Natural killer cell treated with Interleukin-12 subunit alpha and Interleukin-12 subunit beta and Interleukin-15 and Interleukin-18, amount 100 ng/mL, for 72 hours (primary cell): ENCODE measurements around the gene OSER1. TPM values are rescaled to one million over a fixed set of nuclear protein-coding genes. Genes with fewer than 3 reads are reported as not detected.

Experiments used
- ATAC-seq, 2 donors: fragments of 150-1000 bp; cut with Tn5 transposase in 1 of 2; sonication (Bioruptor Pico), chemical (Tn5 transposase) in 1 of 2; 2 replicates each; pipeline ENCODE4 v1.10.0; 2021
- DNase-seq: peaks from one replicate; pipeline ENCODE4 v3.0.0; 2022; ENCODE audit warnings: low spot score
- H3K27ac Mint-ChIP-seq, 2 donors: 1 replicate in 1 of 2; 2 replicates in 1 of 2; pipeline ENCODE4 v1.8.0; 2022; ENCODE audit warnings: mixed read lengths in 2 of 2, mild to moderate bottlenecking in 1 of 2, moderate library complexity in 1 of 2
- H3K27me3 Mint-ChIP-seq, 2 donors: 1 replicate in 1 of 2; 2 replicates in 1 of 2; pipeline ENCODE4 v1.8.0; 2022; ENCODE audit warnings: mixed read lengths in 2 of 2
- H3K36me3 Mint-ChIP-seq: one replicate; pipeline ENCODE4 v1.8.0; 2022; ENCODE audit warnings: mixed read lengths
- H3K4me1 Mint-ChIP-seq, 2 donors: 1 replicate in 1 of 2; 2 replicates in 1 of 2; pipeline ENCODE4 v1.8.0; 2022; ENCODE audit warnings: low read depth in 2 of 2, mixed read lengths in 2 of 2, mild to moderate bottlenecking in 1 of 2
- H3K4me3 Mint-ChIP-seq: one replicate; pipeline ENCODE4 v1.8.0; 2022; ENCODE audit warnings: mixed read lengths
- H3K9me3 Mint-ChIP-seq: 2 replicates; pipeline ENCODE4 v1.8.0; 2022; ENCODE audit warnings: mixed read lengths
- total RNA-seq, 2 donors: library from RNA; stranded (reverse); gene quantifications; one replicate each; pipeline ENCODE4 v1.2.3, GENCODE V29; 2022

The OSER1 gene
- total RNA-seq, 2 donors from 2014 or later, result 21.9 to 27.0 TPM

- H3K4me3 Mint-ChIP-seq, result no peak overlapping the region
- DNase-seq, result no peak
- H3K27me3 Mint-ChIP-seq, result peaks cover 35 to 47% of the 10 kb centered on the region in 2 donors
- no peak overlapping the region for H3K27ac Mint-ChIP-seq
- no peaks in the 10 kb centered on the region for H3K4me1 Mint-ChIP-seq
- H3K9me3 Mint-ChIP-seq, result no peaks in the 10 kb centered on the region
- H3K36me3 Mint-ChIP-seq, result no peaks in the 10 kb centered on the region
- ATAC-seq, result no peak
Observed at GRCh38 chr20:44172572-44172950, 38.0 kb downstream of the OSER1 start.

- DNase-seq, result no peak
- H3K36me3 Mint-ChIP-seq, result no peaks in the 10 kb centered on the region
- no peaks in the 10 kb centered on the region for H3K4me1 Mint-ChIP-seq
- no peaks in the 10 kb centered on the region for H3K9me3 Mint-ChIP-seq
- peaks cover 39 to 53% of the 10 kb centered on the region in 2 donors for H3K27me3 Mint-ChIP-seq
- no peak for ATAC-seq
- no peak overlapping the region for H3K4me3 Mint-ChIP-seq
- no peak overlapping the region for H3K27ac Mint-ChIP-seq
Observed at GRCh38 chr20:44171775-44172571, 38.6 kb downstream of the OSER1 start.

DNA sequence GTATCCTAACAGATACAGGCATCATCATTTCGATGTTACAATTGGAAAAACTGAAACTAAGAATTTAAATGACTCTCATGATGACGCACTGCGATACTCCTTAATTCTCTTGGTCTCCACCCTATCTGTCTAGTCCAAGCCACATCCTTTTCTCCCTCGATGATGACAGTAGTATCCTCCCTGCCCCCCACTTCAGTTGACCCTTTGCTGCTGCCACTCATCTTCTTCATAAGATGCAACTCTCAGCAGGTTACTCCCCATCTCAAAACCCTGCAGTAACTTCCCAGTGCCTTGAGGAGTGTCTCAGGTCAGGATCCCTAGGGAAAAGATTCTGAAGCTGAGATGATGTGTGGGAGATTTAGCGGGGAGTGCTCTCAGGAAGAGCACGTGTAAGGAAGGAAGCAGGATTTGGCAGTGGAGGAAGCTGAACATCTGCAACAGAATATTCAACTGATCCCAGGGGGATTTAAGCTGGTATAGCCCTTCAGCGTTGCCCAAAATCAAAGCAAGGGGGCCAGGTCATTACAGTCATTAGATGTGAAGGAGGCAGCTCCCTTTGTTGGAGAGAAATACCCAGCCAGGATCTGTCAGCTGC is 39.7 kb downstream of the OSER1 start:
- Mint-ChIP-seq H3K36me3 (no peaks in the 10 kb centered on the region), H3K27ac (no peak overlapping the region), H3K4me1 (no peaks in the 10 kb centered on the region), H3K27me3 (peaks cover 43 to 57% of the 10 kb centered on the region in 2 donors), H3K9me3 (no peaks in the 10 kb centered on the region), H3K4me3 (no peak overlapping the region)
- ATAC-seq (no peak), DNase-seq (no peak)

GRCh38 chr20:44167736-44168135 is 42.8 kb downstream of the OSER1 start:
- Mint-ChIP-seq H3K27ac (no peak overlapping the region), H3K4me3 (no peak overlapping the region), H3K27me3 (peaks cover 54 to 74% of the 10 kb centered on the region in 2 donors), H3K4me1 (no peaks in the 10 kb centered on the region), H3K36me3 (no peaks in the 10 kb centered on the region), H3K9me3 (no peaks in the 10 kb centered on the region)
- ATAC-seq, result no peak
- no peak for DNase-seq

GRCh38 chr20:44166477-44166876 is 44.1 kb downstream of the OSER1 start:
- H3K27ac Mint-ChIP-seq, result no peak overlapping the region
- no peaks in the 10 kb centered on the region for H3K36me3 Mint-ChIP-seq
- ATAC-seq, result no peak
- H3K4me1 Mint-ChIP-seq, result no peaks in the 10 kb centered on the region
- H3K9me3 Mint-ChIP-seq, result no peaks in the 10 kb centered on the region
- H3K4me3 Mint-ChIP-seq, result no peak overlapping the region
- H3K27me3 Mint-ChIP-seq, result peaks cover 57 to 78% of the 10 kb centered on the region in 2 donors
- DNase-seq, result no peak

GRCh38 chr20:44166008-44166407 is 44.6 kb downstream of the OSER1 start:
- Mint-ChIP-seq H3K27ac (no peak overlapping the region), H3K4me3 (no peak overlapping the region), H3K36me3 (no peaks in the 10 kb centered on the region), H3K9me3 (no peaks in the 10 kb centered on the region), H3K27me3 (peaks cover 56 to 73% of the 10 kb centered on the region in 2 donors), H3K4me1 (no peaks in the 10 kb centered on the region)
- DNase-seq (no peak), ATAC-seq (no peak)

GRCh38 chr20:44160133-44160532 is 50.4 kb downstream of the OSER1 start:
- Mint-ChIP-seq H3K4me1 (no peaks in the 10 kb centered on the region), H3K27ac (no peak overlapping the region), H3K9me3 (no peaks in the 10 kb centered on the region), H3K4me3 (no peak overlapping the region), H3K27me3 (peaks cover 47 to 61% of the 10 kb centered on the region in 2 donors), H3K36me3 (no peaks in the 10 kb centered on the region)
- ATAC-seq (no peak), DNase-seq (no peak)

GRCh38 chr20:44159711-44160110 is 50.9 kb downstream of the OSER1 start:
- DNase-seq (no peak), ATAC-seq (no peak)
- no peaks in the 10 kb centered on the region for H3K9me3 Mint-ChIP-seq
- peaks cover 47 to 61% of the 10 kb centered on the region in 2 donors for H3K27me3 Mint-ChIP-seq
- H3K27ac Mint-ChIP-seq, result no peak overlapping the region
- no peak overlapping the region for H3K4me3 Mint-ChIP-seq
- H3K36me3 Mint-ChIP-seq, result no peaks in the 10 kb centered on the region
- no peaks in the 10 kb centered on the region for H3K4me1 Mint-ChIP-seq

DNA sequence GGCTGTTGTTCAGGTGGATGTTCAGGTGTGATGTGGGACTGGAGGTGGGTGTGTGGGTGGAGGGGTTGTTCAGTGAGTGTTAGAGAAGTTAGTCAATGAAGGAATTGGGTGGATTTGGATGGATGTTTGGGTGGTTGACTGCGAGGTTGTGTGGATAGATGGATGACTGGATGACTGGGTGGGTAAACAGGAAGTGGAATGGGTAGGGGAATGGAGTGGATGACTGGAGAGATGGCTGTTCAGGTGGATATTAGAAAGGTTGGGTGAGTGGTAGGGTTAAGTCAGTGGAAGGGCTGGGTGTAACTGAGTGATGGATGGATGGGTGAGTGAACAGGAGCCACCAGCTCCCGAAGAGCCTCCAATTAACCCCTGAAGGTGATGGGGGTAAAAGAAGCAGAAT is 51.4 kb downstream of the OSER1 start:
- ATAC-seq (no peak), DNase-seq (no peak)
- no peaks in the 10 kb centered on the region for H3K36me3 Mint-ChIP-seq
- H3K27me3 Mint-ChIP-seq, result peaks cover 42 to 55% of the 10 kb centered on the region in 2 donors
- no peak overlapping the region for H3K4me3 Mint-ChIP-seq
- H3K4me1 Mint-ChIP-seq, result no peaks in the 10 kb centered on the region
- no peaks in the 10 kb centered on the region for H3K9me3 Mint-ChIP-seq
- no peak overlapping the region for H3K27ac Mint-ChIP-seq

GRCh38 chr20:44157061-44157460 is 53.5 kb downstream of the OSER1 start:
- Mint-ChIP-seq H3K9me3 (no peaks in the 10 kb centered on the region), H3K4me1 (no peaks in the 10 kb centered on the region), H3K27ac (no peak overlapping the region), H3K4me3 (no peak overlapping the region), H3K27me3 (peaks cover 27 to 35% of the 10 kb centered on the region in 2 donors), H3K36me3 (no peaks in the 10 kb centered on the region)
- ATAC-seq (peak in 1 of 2 donors; percentile 25), DNase-seq (no peak)

DNA sequence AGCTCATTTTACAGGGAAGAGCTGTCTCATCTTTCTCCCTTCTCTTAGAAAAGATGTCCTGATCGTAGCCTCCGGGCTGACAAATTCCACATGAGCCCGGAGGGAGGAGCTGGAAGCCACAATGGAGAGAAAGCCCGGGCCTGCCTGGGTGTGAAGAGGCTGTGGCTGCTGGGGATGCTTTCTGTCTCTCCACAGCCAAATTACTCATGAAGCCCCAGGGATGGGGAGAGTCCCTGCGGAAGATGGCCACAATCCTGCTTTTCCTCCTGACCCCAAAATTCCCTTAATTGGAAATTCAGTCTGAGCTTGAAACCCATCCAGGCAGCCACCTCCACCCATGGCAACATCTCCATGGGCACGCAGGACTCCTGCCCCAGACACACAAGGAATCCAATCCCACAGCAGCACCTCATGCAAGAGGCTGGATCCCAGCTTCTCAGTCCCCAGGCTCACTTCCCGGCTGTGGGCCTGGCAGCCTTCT is 56.0 kb downstream of the OSER1 start:
- no peaks in the 10 kb centered on the region for H3K4me1 Mint-ChIP-seq
- no peaks in the 10 kb centered on the region for H3K9me3 Mint-ChIP-seq
- no peak overlapping the region for H3K4me3 Mint-ChIP-seq
- no peak overlapping the region for H3K27ac Mint-ChIP-seq
- peaks cover 24 to 39% of the 10 kb centered on the region in 2 donors for H3K27me3 Mint-ChIP-seq
- DNase-seq, result no peak
- H3K36me3 Mint-ChIP-seq, result no peaks in the 10 kb centered on the region
- ATAC-seq, result no peak

- H3K36me3 Mint-ChIP-seq, result no peaks in the 10 kb centered on the region
- no peaks in the 10 kb centered on the region for H3K9me3 Mint-ChIP-seq
- H3K4me1 Mint-ChIP-seq, result no peaks in the 10 kb centered on the region
- peaks cover 18 to 31% of the 10 kb centered on the region in 2 donors for H3K27me3 Mint-ChIP-seq
- no peak overlapping the region for H3K27ac Mint-ChIP-seq
- no peak overlapping the region for H3K4me3 Mint-ChIP-seq
- DNase-seq, result no peak
- no peak for ATAC-seq
Observed at GRCh38 chr20:44153636-44154043, 56.9 kb downstream of the OSER1 start.

DNA sequence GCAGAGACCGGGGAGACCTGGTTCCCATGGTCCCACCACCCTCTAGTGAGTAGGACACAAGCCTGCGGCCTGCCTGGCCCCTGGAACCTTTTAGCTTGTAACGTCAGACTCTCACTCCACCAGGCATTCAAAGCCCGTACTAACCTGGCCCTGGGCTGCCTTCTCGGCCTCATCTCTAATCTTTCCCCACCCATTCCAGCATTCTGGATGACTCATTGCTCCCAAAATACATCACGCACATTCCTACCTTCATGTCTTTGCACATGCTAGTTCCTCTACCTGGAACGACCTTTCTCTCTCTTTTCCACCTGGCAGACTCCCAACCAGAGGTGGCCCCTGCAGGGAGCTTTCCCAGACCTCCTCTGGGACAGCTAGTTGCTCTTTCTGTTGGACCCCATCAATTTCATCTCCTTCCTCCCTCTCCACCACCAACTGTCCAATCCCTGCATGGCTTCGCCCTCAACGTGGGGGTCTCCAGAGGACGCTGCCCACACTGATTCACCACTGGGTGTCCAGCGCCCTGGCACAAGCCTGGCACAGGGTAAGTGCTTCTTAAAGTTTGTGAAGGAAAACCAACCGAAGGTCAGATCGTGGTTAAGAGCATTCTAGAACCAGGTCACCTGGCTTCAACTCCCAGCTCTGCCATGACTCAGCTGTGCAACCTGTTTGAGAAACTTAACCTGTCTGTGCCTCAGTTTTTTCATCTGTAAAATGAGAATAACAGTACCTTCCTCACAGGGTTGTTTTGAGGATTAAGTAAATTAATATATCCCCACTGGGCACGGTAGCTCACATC is 58.8 kb downstream of the OSER1 start:
- Mint-ChIP-seq H3K27ac (no peak overlapping the region), H3K4me3 (no peak overlapping the region)

DNA sequence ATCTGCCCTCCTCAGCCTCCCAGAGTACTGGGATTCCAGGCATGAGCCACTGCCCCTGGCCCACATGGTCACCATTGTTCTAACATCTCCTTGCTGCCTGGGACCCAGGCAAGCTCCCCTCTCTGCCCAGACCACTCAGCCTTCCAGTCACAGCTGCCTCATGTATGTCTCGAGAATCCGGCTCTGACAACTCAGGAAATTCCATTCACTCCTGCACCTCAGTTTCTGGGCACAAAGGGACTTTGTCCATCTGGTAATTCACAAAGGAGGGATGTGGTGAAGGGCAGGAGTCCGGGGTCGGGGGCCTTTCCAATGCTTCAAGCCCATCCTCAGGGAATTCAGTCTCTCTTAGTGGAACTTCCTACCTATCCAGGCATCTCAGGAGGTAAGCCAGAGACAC is 64.3 kb downstream of the OSER1 start:
- DNase-seq (no peak), ATAC-seq (no peak)
- peaks cover 9 to 15% of the 10 kb centered on the region in 2 donors for H3K27me3 Mint-ChIP-seq
- no peaks in the 10 kb centered on the region for H3K4me1 Mint-ChIP-seq
- no peak overlapping the region for H3K27ac Mint-ChIP-seq
- no peak overlapping the region for H3K4me3 Mint-ChIP-seq
- no peaks in the 10 kb centered on the region for H3K9me3 Mint-ChIP-seq
- no peaks in the 10 kb centered on the region for H3K36me3 Mint-ChIP-seq

More for the DNA sequence above, 58.8 kb downstream of the OSER1 start:
- H3K36me3 Mint-ChIP-seq, result no peaks in the 10 kb centered on the region
- no peak for ATAC-seq
- peaks cover 9 to 14% of the 10 kb centered on the region in 2 donors for H3K27me3 Mint-ChIP-seq
- no peaks in the 10 kb centered on the region for H3K4me1 Mint-ChIP-seq
- H3K9me3 Mint-ChIP-seq, result no peaks in the 10 kb centered on the region
- no peak for DNase-seq
